Body of pancreas (tissue), 4 donors: ENCODE data around the gene CPN1. TPM values are rescaled to one million over a fixed set of nuclear protein-coding genes. Genes with fewer than 3 reads are reported as not detected.

Source experiments
- ATAC-seq: fragments of 150-250 bp; one replicate; pipeline ENCODE4 v1.9.1; 2016
- DNase-seq, 4 donors: peaks; one replicate each; pipeline ENCODE4 v3.0.0-alpha.2; 2019
- H3K27ac ChIP-seq, 4 donors: fragments of 200-600 bp; sonication (generic); 1 replicate in 3 of 4; 2 replicates in 1 of 4; pipeline versions ENCODE4 v1.5.1 to v1.6.1; 2016 to 2019; ENCODE audit warnings: mild to moderate bottlenecking in 1 of 4, mixed read lengths in 1 of 4, moderate library complexity in 1 of 4
- H3K27me3 ChIP-seq, 2 donors: fragments of 200-600 bp; sonication (generic); one replicate each; pipeline ENCODE4 v1.6.0; 2016; ENCODE audit warnings: mild to moderate bottlenecking in 1 of 2
- H3K36me3 ChIP-seq, 2 donors: fragments of 200-600 bp; sonication (generic); replicated peaks in 1 of 2; 2 replicates each; pipeline ENCODE4 v1.5.1; 2016; ENCODE audit warnings: low read depth in 2 of 2; ENCODE audit not compliant: insufficient read depth in 1 of 2
- H3K4me1 ChIP-seq: fragments of 200-600 bp; sonication (generic); one replicate; pipeline ENCODE4 v1.6.0; 2016
- H3K4me3 ChIP-seq, 2 donors: fragments of 200-600 bp; sonication (generic); 1 replicate in 1 of 2; 2 replicates in 1 of 2; pipeline ENCODE4 v1.5.1; 2016 to 2019
- H3K9me3 ChIP-seq, 3 donors: fragments of 200-600 bp; sonication (generic); 1 replicate in 2 of 3; 2 replicates in 1 of 3; pipeline ENCODE4 v1.5.1; 2016
- CTCF ChIP-seq, 7 experiments: fragments of 450-650 bp in 4 of 7; fragments of 200-600 bp in 3 of 7; sonication (generic) in 3 of 7; IDR thresholded peaks; one replicate each; pipeline ENCODE4 v1.5.1; 2016 to 2019; ENCODE audit warnings: antibody characterized with exemption in 7 of 7
- POLR2A ChIP-seq, 3 donors: fragments of 450-650 bp; IDR thresholded peaks; one replicate each; pipeline ENCODE4 v1.6.1; 2016; ENCODE audit warnings: antibody characterized with exemption in 3 of 3, mild to moderate bottlenecking in 2 of 3
- WGBS, 2 donors: methylation state at CpG; one replicate each; pipeline ENCODE4 v1.1.5; 2017; 5-methylcytosine and 5-hydroxymethylcytosine counted together
- intact Hi-C: fragments of 100-400 bp; cut with DNase I; formaldehyde crosslinking; loops from one replicate; pipeline ENCODE4 v1.15.1; 2023
- total RNA-seq, 2 donors: library from RNA; depleted of rRNA; stranded (reverse); fragments of >200 nt; gene quantifications; one replicate each; pipeline ENCODE4 v1.1.0, GENCODE V29; 2016

The CPN1 gene
- total RNA-seq, 2 donors from 2014 or later, result not detected

DNA sequence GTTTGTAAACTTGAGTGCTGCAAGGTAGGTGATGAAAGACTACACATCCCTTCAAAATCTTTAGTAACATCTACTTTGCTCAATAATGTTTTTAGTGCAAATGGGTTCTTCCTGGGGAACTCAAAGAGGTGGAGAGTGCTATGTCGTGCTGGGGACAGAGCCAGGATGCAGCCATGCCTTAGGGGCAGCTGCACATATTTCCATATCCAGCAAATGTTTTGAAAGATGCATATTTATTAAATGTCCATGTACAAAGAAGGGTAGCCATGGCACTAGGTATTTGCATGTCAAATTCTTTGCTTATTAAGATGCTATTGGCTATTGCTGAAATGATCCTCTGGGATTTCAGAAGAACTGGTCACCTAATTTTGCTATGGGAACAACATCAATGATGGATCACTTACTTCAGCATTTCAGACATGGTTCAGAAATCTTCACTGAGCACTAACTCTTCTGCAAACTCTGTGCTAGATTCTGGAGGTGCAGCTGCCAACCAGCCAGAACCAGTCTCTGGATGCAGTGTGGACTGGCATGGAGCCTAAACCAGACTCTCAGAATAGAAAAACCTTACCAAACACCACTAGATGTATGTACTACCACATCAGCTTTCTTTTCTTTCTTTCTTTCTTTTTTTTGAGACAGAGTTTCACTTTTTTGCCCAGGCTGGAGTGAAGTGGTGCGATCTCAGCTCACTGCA lies 40.2 kb downstream of the CPN1 start:
- 79 to 81% methylated on average over 2 of the region's 2 CpGs for WGBS, 2 donors
- no peak for ATAC-seq
- DNase-seq, result no peak
- Histone ChIP-seq H3K4me1 (no peaks in the 10 kb centered on the region), H3K4me3 (no peak overlapping the region), H3K9me3 (no peaks in the 10 kb centered on the region), H3K27ac (no peak overlapping the region), H3K27me3 (no peaks in the 10 kb centered on the region), H3K36me3 (no peaks in the 10 kb centered on the region)
- intact Hi-C loops, result no loop called here
- TF ChIP-seq POLR2A (IDR thresholded peaks at IDR 0.05) (no peak), CTCF (IDR thresholded peaks at IDR 0.05) (no peak)

GRCh38 chr10:100038561-100039071 lies 43.1 kb downstream of the CPN1 start:
- DNase-seq (no peak), ATAC-seq (no peak)
- intact Hi-C loops, result no loop called here
- WGBS, 2 donors, result 43 to 59% methylated on average over 1 of the region's 1 CpG
- Histone ChIP-seq H3K36me3 (no peaks in the 10 kb centered on the region), H3K27ac (no peak overlapping the region), H3K27me3 (no peaks in the 10 kb centered on the region), H3K9me3 (no peaks in the 10 kb centered on the region), H3K4me3 (no peak overlapping the region), H3K4me1 (no peaks in the 10 kb centered on the region)
- TF ChIP-seq CTCF (IDR thresholded peaks at IDR 0.05), result no peak
- TF ChIP-seq POLR2A (IDR thresholded peaks at IDR 0.05), result no peak

GRCh38 chr10:100037758-100038315 lies 43.8 kb downstream of the CPN1 start:
- ATAC-seq, result no peak
- Histone ChIP-seq H3K27ac (no peak overlapping the region), H3K9me3 (no peaks in the 10 kb centered on the region), H3K27me3 (no peaks in the 10 kb centered on the region), H3K36me3 (no peaks in the 10 kb centered on the region), H3K4me3 (no peak overlapping the region), H3K4me1 (no peaks in the 10 kb centered on the region)
- intact Hi-C loops, result no loop called here
- no peak for TF ChIP-seq POLR2A (IDR thresholded peaks at IDR 0.05)
- no peak for TF ChIP-seq CTCF (IDR thresholded peaks at IDR 0.05)
- 72 to 91% methylated on average over 5 of the region's 5 CpGs for WGBS, 2 donors
- DNase-seq, result no peak

- intact Hi-C loops, result no loop called here
- no peak for ATAC-seq
- H3K4me1 ChIP-seq, result no peaks in the 10 kb centered on the region
- no peaks in the 10 kb centered on the region for H3K27me3 ChIP-seq
- WGBS, 2 donors, result 67 to 68% methylated on average over 5 to 7 of the region's 7 CpGs
- no peak overlapping the region for H3K27ac ChIP-seq
- no peaks in the 10 kb centered on the region for H3K36me3 ChIP-seq
- no peak for DNase-seq
- no peaks in the 10 kb centered on the region for H3K9me3 ChIP-seq
- no peak overlapping the region for H3K4me3 ChIP-seq
- TF ChIP-seq POLR2A (IDR thresholded peaks at IDR 0.05), result no peak
- no peak for TF ChIP-seq CTCF (IDR thresholded peaks at IDR 0.05)
These were observed 44.8 kb downstream of the CPN1 start for GRCh38 chr10:100036850-100037249.
